ENCODE results near the gene NR6A1.
A peak's percentile ranks its signal among the peaks of the same experiment; 100 is the strongest.
"Not testable (repeated sequence)": the region's sequence is repeated elsewhere in the genome, so short reads cannot be mapped to it uniquely, and the experiment has no call there.

The NR6A1 gene

GRCh38 chr9:124758061-124758460 is 13.1 kb downstream of the NR6A1 start:
- peak; percentile 86 for DNase-seq

- no peak for DNase-seq
Observed at GRCh38 chr9:124757616-124758015, 13.5 kb downstream of the NR6A1 start.

GRCh38 chr9:124756011-124756410 is 15.1 kb downstream of the NR6A1 start:
- DNase-seq: no peak

- DNase-seq: no peak
Observed at GRCh38 chr9:124755061-124755460, 16.1 kb downstream of the NR6A1 start.

- DNase-seq: no peak
Observed at GRCh38 chr9:124754289-124754688, 16.8 kb downstream of the NR6A1 start.

GRCh38 chr9:124752967-124753366 is 18.1 kb downstream of the NR6A1 start:
- no peak for DNase-seq

GRCh38 chr9:124749781-124750180 is 21.3 kb downstream of the NR6A1 start:
- no peak for DNase-seq

GRCh38 chr9:124749284-124749683 is 21.8 kb downstream of the NR6A1 start:
- no peak for DNase-seq

- DNase-seq: no peak
Observed at GRCh38 chr9:124747065-124747464, 24.0 kb downstream of the NR6A1 start.

GRCh38 chr9:124743686-124744348 is 27.3 kb downstream of the NR6A1 start:
- DNase-seq: no peak

- DNase-seq: no peak
Observed at GRCh38 chr9:124742940-124743339, 28.2 kb downstream of the NR6A1 start.

GRCh38 chr9:124741662-124742061 is 29.4 kb downstream of the NR6A1 start:
- DNase-seq: peak; percentile 34

GRCh38 chr9:124741149-124741548 is 30.0 kb downstream of the NR6A1 start:
- no peak for DNase-seq

- DNase-seq: no peak
Observed at GRCh38 chr9:124739360-124739759, 31.8 kb downstream of the NR6A1 start.

GRCh38 chr9:124738075-124738474 is 33.0 kb downstream of the NR6A1 start:
- DNase-seq: not testable (repeated sequence)

- DNase-seq: peak; percentile 23
Observed at GRCh38 chr9:124735121-124735520, 36.0 kb downstream of the NR6A1 start.

GRCh38 chr9:124734741-124735083 is 36.4 kb downstream of the NR6A1 start:
- DNase-seq: not testable (repeated sequence)

GRCh38 chr9:124733964-124734740 is 37.0 kb downstream of the NR6A1 start:
- DNase-seq: no peak

GRCh38 chr9:124730772-124731171 is 40.3 kb downstream of the NR6A1 start:
- no peak for DNase-seq

- no peak for DNase-seq
Observed at GRCh38 chr9:124726886-124727285, 44.2 kb downstream of the NR6A1 start.

GRCh38 chr9:124725068-124725452 is 46.1 kb downstream of the NR6A1 start:
- DNase-seq: no peak

GRCh38 chr9:124724415-124725067 is 46.6 kb downstream of the NR6A1 start:
- no peak for DNase-seq

- no peak for DNase-seq
Observed at GRCh38 chr9:124723352-124723751, 47.8 kb downstream of the NR6A1 start.
